RWPE2 (cell line): ENCODE results near the gene HOXD4.

Source experiments
- ATAC-seq: fragments of 200-7000 bp; cut with Tn5 transposase; 3 replicates; pipeline ENCODE4 v1.9.1; 2021; ENCODE audit warnings: low read depth
- DNase-seq: peaks from one replicate; pipeline ENCODE4 v3.0.0-alpha.2; 2020; ENCODE audit warnings: low spot score
- H3K27ac ChIP-seq: fragments of 450-650 bp; 2 replicates; pipeline ENCODE4 v1.5.1; 2017; ENCODE audit warnings: mild to moderate bottlenecking; ENCODE audit not compliant: poor library complexity, severe bottlenecking
- H3K27me3 ChIP-seq: fragments of 250-450 bp; sonication (Bioruptor Pico); 2 replicates; pipeline ENCODE4 v1.5.1; 2021; ENCODE audit warnings: mild to moderate bottlenecking, moderate library complexity; ENCODE audit not compliant: insufficient read depth, poor library complexity, severe bottlenecking
- H3K36me3 ChIP-seq: fragments of 250-450 bp; sonication (Bioruptor Pico); 2 replicates; pipeline ENCODE4 v1.5.1; 2020; ENCODE audit warnings: low read depth, mild to moderate bottlenecking, moderate library complexity
- H3K4me1 ChIP-seq: fragments of 250-450 bp; sonication (Bioruptor Pico); 2 replicates; pipeline ENCODE4 v1.5.1; 2021; ENCODE audit warnings: mild to moderate bottlenecking, moderate library complexity; ENCODE audit not compliant: insufficient read depth, poor library complexity, severe bottlenecking
- H3K4me3 ChIP-seq: fragments of 250-450 bp; sonication (Bioruptor Pico); 2 replicates; pipeline ENCODE4 v1.5.1; 2021; ENCODE audit warnings: mild to moderate bottlenecking, moderate library complexity; ENCODE audit not compliant: severe bottlenecking
- H3K9me3 ChIP-seq: fragments of 250-450 bp; sonication (Bioruptor Pico); 2 replicates; pipeline ENCODE4 v1.5.1; 2021; ENCODE audit warnings: mild to moderate bottlenecking, moderate library complexity; ENCODE audit not compliant: severe bottlenecking
- CTCF ChIP-seq: fragments of 450-650 bp; IDR thresholded peaks from one replicate; pipeline ENCODE4 v1.5.1; 2017; ENCODE audit warnings: mild to moderate bottlenecking, moderate library complexity; ENCODE audit not compliant: poor library complexity, severe bottlenecking

Gene HOXD4

GRCh38 chr2:176193048-176193447, 41.7 kb downstream of the HOXD4 start:
- TF ChIP-seq CTCF: no peak
- no peak overlapping the region for H3K4me3 ChIP-seq
- peaks cover 7% of the 10 kb centered on the region for H3K27me3 ChIP-seq
- H3K27ac ChIP-seq: no peak overlapping the region
- no peaks in the 10 kb centered on the region for H3K36me3 ChIP-seq
- no peaks in the 10 kb centered on the region for H3K4me1 ChIP-seq
- DNase-seq (no peak), ATAC-seq (no peak)
- no peaks in the 10 kb centered on the region for H3K9me3 ChIP-seq

GRCh38 chr2:176199902-176200301, 48.6 kb downstream of the HOXD4 start:
- H3K36me3 ChIP-seq: no peaks in the 10 kb centered on the region
- ATAC-seq (no peak), DNase-seq (no peak)
- no peak overlapping the region for H3K4me3 ChIP-seq
- H3K9me3 ChIP-seq: no peaks in the 10 kb centered on the region
- H3K4me1 ChIP-seq: no peaks in the 10 kb centered on the region
- TF ChIP-seq CTCF: no peak
- H3K27me3 ChIP-seq: no peaks in the 10 kb centered on the region
- no peak overlapping the region for H3K27ac ChIP-seq

- no peaks in the 10 kb centered on the region for H3K4me1 ChIP-seq
- no peaks in the 10 kb centered on the region for H3K36me3 ChIP-seq
- no peak for TF ChIP-seq CTCF
- no peak for ATAC-seq
- H3K27me3 ChIP-seq: no peaks in the 10 kb centered on the region
- H3K9me3 ChIP-seq: no peaks in the 10 kb centered on the region
- H3K4me3 ChIP-seq: no peak overlapping the region
- no peak overlapping the region for H3K27ac ChIP-seq
- no peak for DNase-seq
These were observed 49.6 kb downstream of the HOXD4 start for GRCh38 chr2:176200971-176201370.

GRCh38 chr2:176202491-176202890, 51.1 kb downstream of the HOXD4 start:
- no peaks in the 10 kb centered on the region for H3K9me3 ChIP-seq
- no peaks in the 10 kb centered on the region for H3K4me1 ChIP-seq
- DNase-seq (no peak), ATAC-seq (no peak)
- H3K4me3 ChIP-seq: no peak overlapping the region
- no peaks in the 10 kb centered on the region for H3K36me3 ChIP-seq
- no peak for TF ChIP-seq CTCF
- no peak overlapping the region for H3K27ac ChIP-seq
- no peaks in the 10 kb centered on the region for H3K27me3 ChIP-seq
